ENCODE data around the gene RRBP1.

RRBP1 gene

DNA sequence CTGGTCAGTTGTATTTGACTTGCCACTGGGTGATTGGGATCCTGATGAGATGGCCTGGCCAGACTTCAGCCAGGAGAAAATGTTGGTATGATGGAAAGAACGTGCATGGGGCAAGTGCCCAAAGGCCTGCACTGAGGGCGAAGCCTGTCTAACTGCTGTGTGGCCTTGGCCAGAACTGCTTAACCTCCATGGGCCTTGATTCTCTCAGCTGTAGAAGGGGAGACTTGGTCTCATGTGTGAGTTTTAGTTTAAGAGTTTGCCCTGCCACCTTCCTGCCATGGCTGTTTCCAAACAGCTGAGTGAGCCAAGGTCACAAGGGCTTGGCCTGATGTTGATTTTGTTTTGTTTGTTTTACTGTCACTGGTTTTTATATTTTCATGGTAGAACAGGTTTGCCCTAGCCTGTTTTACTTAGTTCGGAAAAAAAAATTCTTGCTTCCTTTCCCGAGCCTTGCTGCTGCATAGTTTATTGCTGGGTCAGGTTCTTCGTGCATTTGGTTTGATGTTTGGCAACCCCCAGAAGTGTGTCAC lies 76.8 kb downstream of the RRBP1 start:
- Mint-ChIP-seq H3K4me1 (ENCODE audit: low read depth) (peaks cover 12% of the 10 kb centered on the region), H3K4me3 (no peak overlapping the region), H3K27me3 (no peaks in the 10 kb centered on the region), H3K27ac (no peak overlapping the region), H3K36me3 (peaks cover 11% of the 10 kb centered on the region), H3K9me3 (ENCODE audit: low read depth) (no peaks in the 10 kb centered on the region)

DNA sequence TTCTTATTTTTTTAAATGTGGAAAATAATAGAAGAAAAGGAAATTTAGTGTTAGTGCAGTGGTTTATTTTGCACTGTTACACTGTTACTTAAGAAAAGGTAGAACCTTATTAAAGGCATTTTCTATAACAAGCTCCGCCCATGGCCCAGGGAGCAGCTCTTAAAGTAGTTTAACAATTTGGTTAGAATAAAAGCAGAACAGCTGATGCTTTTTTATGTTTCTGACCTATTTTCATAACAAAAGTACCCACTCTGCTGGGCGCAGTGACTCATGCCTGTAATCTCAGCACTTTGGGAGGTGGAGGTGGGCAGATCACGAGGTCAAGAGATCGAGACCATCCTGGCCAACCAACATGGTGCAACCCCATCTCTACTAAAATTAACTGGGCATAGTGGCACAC lies 79.5 kb downstream of the RRBP1 start:
- H3K4me1 Mint-ChIP-seq (ENCODE audit: low read depth), result peaks cover 4% of the 10 kb centered on the region
- H3K27me3 Mint-ChIP-seq, result no peaks in the 10 kb centered on the region
- no peak overlapping the region for H3K4me3 Mint-ChIP-seq
- H3K27ac Mint-ChIP-seq, result no peak overlapping the region
- no peaks in the 10 kb centered on the region for H3K9me3 Mint-ChIP-seq (ENCODE audit: low read depth)
- peaks cover 12% of the 10 kb centered on the region for H3K36me3 Mint-ChIP-seq

DNA sequence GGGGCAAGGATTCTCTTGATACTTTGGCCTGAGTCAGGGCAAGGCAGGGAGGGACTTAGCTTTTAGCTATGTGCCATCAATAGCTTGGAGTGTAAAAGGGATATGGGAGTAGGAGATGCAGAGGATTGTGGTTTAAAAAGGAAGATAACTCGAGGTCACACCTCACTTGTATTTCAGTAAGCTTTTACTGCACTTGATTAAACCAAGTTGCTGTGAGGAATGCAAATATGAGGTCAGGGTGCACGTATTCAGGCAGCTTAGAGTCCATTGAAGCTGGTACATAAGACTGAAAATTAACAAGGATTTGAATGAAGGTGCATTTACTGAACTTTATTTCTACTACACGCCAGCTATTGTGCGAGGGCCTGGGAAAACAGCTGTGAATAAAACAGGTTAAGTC lies 80.1 kb downstream of the RRBP1 start:
- Mint-ChIP-seq H3K9me3 (ENCODE audit: low read depth) (no peaks in the 10 kb centered on the region), H3K4me1 (ENCODE audit: low read depth) (peaks cover 6% of the 10 kb centered on the region), H3K27me3 (no peaks in the 10 kb centered on the region), H3K4me3 (no peak overlapping the region), H3K27ac (no peak overlapping the region), H3K36me3 (peaks cover 13% of the 10 kb centered on the region)

DNA sequence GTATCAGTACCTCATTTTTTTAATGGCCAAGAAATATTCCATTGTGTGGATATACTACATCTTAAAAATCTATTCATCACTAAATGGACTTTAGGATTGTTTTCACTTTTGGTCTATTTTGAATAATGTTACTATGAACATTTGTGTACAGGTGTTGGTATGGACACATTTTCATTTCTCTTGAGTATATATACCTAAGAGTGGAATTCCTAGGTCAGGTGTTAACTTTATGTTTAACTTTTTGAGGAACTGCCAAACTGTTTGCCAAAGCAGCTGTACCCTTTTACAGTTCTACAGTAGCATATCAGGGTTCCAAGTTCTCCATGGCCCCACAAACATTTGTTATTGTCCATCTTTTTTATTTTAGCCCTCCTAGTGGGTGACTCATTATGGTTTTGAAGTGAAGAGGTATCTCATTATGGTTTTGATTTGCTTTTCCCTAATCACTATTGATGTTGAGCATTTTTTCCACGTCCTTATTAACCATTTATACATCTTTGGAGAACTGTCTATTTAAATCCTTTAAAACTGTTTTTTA lies 84.0 kb downstream of the RRBP1 start:
- Mint-ChIP-seq H3K27me3 (no peaks in the 10 kb centered on the region), H3K9me3 (ENCODE audit: low read depth) (no peaks in the 10 kb centered on the region), H3K4me1 (ENCODE audit: low read depth) (peaks cover 19% of the 10 kb centered on the region), H3K36me3 (peaks cover 23% of the 10 kb centered on the region), H3K27ac (no peak overlapping the region), H3K4me3 (no peak overlapping the region)

DNA sequence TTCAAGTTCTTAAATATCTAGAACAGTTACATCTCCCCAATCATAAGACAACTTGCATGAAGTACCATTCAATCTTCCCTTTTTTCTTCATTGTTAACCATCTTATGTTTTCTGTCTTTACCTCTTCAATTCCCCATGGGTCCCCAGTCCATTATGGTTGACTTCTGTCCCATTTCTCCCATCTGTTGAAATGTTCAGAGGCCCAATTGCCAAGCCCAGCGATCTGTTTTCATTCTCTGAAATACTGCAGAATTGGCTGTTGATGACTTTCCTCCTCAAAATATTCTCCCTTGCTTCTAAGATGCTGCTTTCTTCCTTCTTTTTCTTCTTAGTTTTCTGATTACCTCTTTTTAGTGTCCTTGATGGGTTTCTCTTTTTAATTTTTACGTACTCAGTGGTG lies 86.2 kb downstream of the RRBP1 start:
- no peaks in the 10 kb centered on the region for H3K27me3 Mint-ChIP-seq
- no peak overlapping the region for H3K27ac Mint-ChIP-seq
- peaks cover 26% of the 10 kb centered on the region for H3K4me1 Mint-ChIP-seq (ENCODE audit: low read depth)
- no peaks in the 10 kb centered on the region for H3K9me3 Mint-ChIP-seq (ENCODE audit: low read depth)
- no peak overlapping the region for H3K4me3 Mint-ChIP-seq
- peaks cover 27% of the 10 kb centered on the region for H3K36me3 Mint-ChIP-seq

DNA sequence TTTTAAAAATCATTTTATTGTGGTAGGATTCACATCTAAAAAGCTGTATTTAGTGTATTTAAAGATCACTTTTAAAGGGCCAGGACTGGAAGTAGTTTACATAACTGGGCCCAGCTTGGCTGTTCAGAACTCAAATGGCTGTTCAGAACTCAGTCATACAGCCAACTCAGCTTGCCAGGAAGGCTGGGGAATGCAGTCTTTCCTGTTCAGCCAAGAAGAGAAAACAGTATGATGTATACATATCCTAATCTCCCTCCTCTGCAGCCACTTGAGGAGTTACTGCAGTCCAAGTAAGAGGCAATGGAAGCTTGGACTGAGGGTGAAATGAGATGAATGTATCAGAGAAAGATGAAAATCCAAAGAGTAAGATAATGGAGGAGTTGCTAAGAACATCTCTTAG lies 87.6 kb downstream of the RRBP1 start:
- Mint-ChIP-seq H3K36me3 (peaks cover 25% of the 10 kb centered on the region), H3K27ac (no peak overlapping the region), H3K4me1 (ENCODE audit: low read depth) (peaks cover 29% of the 10 kb centered on the region), H3K4me3 (no peak overlapping the region), H3K9me3 (ENCODE audit: low read depth) (no peaks in the 10 kb centered on the region), H3K27me3 (no peaks in the 10 kb centered on the region)

DNA sequence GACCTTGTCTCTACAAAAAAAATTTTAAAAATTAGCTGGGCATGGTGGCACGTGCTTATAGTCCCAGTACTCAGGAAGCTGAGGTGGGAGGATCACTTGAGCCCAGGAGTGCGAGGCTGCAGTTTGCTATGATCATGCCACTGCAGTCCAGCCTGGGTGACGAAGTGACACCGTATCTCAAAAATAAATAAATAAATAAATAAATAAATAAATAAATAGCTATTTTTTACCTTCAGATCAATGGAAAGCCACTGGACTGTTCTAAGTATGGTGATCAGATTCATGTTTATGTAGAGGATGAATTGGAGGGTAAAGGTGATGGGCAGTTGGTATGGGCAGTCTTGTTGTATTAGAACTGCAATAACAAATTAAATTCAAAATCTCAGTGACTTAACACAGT lies 88.1 kb downstream of the RRBP1 start:
- no peak overlapping the region for H3K4me3 Mint-ChIP-seq
- H3K4me1 Mint-ChIP-seq (ENCODE audit: low read depth), result peaks cover 30% of the 10 kb centered on the region
- H3K36me3 Mint-ChIP-seq, result peaks cover 25% of the 10 kb centered on the region
- no peaks in the 10 kb centered on the region for H3K9me3 Mint-ChIP-seq (ENCODE audit: low read depth)
- H3K27ac Mint-ChIP-seq, result no peak overlapping the region
- no peaks in the 10 kb centered on the region for H3K27me3 Mint-ChIP-seq

DNA sequence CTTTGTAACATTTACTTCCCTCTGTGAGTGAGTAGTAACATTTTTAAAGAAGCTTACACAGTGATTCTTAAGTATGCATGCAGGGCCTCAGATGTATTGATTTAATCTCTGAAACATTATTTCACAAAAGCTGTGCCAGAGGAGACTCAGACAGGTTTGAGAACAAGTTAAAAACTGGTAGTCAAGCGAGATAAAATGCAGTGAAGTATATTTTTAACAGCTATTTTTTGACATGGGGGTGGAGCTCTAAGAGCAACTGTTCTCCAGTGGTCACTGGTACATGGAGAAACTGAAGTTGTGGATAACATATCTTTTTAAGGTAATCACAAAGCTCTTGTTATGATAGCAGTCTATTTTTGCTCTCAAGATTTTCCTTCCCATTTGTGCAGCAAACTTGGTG lies 91.8 kb downstream of the RRBP1 start:
- Mint-ChIP-seq H3K4me3 (no peak overlapping the region), H3K27me3 (no peaks in the 10 kb centered on the region), H3K9me3 (ENCODE audit: low read depth) (no peaks in the 10 kb centered on the region), H3K27ac (no peak overlapping the region), H3K4me1 (ENCODE audit: low read depth) (peaks cover 36% of the 10 kb centered on the region), H3K36me3 (peaks cover 9% of the 10 kb centered on the region)

DNA sequence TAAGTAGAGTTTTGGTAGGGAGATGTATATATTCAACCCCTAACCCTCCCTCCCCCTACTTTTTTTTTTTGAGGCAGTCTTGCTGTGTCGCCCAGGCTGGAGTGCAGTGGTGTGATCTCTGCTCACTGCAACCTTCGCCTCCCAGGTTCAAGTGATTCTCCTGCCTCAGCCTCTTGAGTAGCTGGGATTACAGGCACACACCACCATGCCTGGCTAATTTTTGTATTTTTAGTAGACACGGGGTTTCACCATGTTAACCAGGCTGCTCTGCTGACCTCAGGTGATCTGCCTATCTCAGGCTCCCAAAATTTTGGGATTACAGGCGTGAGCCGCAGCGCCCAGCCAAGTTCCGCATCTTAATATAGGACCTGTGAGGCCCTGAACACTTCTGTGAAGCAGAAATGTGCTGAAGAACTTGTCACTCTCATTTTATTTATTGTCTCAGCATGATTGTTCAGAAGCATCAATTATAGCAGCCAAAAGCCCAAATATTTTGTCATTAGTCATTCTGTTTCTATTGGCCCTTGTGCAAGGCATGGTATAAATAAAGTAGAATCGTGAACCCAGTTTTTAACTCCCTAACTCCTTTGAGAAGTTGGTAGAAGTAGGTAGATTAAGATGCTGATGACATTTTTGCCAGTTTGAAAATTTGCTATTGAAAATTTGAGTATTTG lies 92.7 kb downstream of the RRBP1 start:
- Mint-ChIP-seq H3K27me3 (no peaks in the 10 kb centered on the region), H3K4me1 (ENCODE audit: low read depth) (peaks cover 36% of the 10 kb centered on the region), H3K27ac (no peak overlapping the region), H3K4me3 (no peak overlapping the region), H3K36me3 (peaks cover 6% of the 10 kb centered on the region), H3K9me3 (ENCODE audit: low read depth) (no peaks in the 10 kb centered on the region)

DNA sequence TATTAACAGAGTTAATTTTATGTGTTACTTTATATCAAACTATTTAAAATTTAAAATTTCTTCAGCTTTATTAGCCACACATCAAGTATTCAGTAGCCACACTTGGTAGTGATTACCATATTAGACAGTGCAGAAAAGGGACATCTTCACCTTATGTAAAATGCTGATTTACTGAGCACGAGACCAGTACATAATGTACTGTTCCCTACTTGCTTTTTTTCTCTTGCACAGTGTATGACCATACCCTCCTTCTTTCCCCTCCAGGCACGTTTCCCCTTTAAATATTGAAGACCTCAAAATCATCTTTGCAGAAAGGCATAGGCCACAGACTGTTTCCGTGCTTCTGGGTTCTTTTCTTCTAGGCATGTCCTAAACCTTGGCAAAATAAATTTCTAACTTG lies 94.2 kb downstream of the RRBP1 start:
- Mint-ChIP-seq H3K27me3 (no peaks in the 10 kb centered on the region), H3K4me1 (ENCODE audit: low read depth) (peaks cover 30% of the 10 kb centered on the region), H3K9me3 (ENCODE audit: low read depth) (no peaks in the 10 kb centered on the region), H3K4me3 (no peak overlapping the region), H3K27ac (no peak overlapping the region), H3K36me3 (peaks cover 8% of the 10 kb centered on the region)

DNA sequence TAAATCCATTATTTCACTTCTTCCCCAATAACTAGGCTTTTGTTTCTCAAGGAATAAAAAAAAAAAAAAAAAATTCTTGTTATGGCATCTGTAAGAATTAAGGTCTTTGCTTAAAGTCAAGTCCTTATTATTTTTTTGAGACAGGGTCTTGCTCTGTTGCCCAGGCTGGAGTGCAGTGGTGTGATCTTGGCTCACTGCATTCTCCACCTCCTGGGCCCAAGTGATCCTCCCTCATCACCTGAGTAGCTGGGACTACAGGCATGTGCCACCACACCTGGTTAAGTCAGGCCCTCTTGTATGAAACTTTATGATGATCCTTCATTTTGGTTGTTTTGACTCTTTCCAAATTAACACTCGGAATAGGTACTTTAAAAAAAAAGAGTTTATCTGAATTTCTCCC lies 94.9 kb downstream of the RRBP1 start:
- no peak overlapping the region for H3K4me3 Mint-ChIP-seq
- H3K4me1 Mint-ChIP-seq (ENCODE audit: low read depth), result peaks cover 32% of the 10 kb centered on the region
- H3K9me3 Mint-ChIP-seq (ENCODE audit: low read depth), result no peaks in the 10 kb centered on the region
- no peaks in the 10 kb centered on the region for H3K27me3 Mint-ChIP-seq
- peaks cover 12% of the 10 kb centered on the region for H3K36me3 Mint-ChIP-seq
- no peak overlapping the region for H3K27ac Mint-ChIP-seq

DNA sequence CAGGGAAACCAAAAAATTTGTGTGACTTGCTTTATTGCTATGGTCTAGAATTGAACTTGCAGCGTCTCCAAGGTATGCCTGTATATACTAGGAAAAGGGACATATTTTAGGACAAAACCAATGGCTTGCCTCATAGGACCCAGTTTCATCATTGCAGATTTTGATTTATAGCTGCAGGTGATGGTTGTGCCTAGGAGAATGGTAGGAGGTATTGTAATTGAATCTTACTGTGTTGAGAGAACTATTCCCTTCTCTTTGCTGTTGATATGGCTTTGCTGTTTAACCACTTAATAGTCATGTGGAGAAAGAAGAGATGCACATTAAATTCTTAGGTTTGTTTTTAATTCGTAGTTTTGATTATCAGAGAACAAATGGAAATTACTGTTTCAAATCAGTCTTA lies 95.8 kb downstream of the RRBP1 start:
- Mint-ChIP-seq H3K27me3 (no peaks in the 10 kb centered on the region), H3K27ac (no peak overlapping the region), H3K4me3 (no peak overlapping the region), H3K4me1 (ENCODE audit: low read depth) (peaks cover 31% of the 10 kb centered on the region), H3K9me3 (ENCODE audit: low read depth) (no peaks in the 10 kb centered on the region), H3K36me3 (peaks cover 8% of the 10 kb centered on the region)

DNA sequence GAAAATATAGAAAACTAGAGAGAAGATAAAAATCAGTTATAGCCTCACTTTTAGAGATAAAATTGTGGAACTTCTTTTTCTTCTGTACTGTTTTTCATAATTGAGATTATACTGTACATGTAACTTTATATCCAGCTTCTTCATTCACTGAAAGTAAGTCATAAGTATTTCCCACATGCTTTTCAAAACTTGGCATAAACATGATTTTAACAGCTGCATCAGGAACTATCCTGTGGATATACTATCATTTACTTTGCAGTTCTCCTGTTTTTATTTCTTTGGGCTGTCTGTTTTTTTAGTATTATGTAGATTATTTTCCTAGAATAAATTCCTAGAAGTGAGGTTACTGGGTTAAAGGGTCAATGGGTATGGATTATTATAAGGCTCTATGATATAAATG lies 97.4 kb downstream of the RRBP1 start:
- H3K4me1 Mint-ChIP-seq (ENCODE audit: low read depth), result peaks cover 33% of the 10 kb centered on the region
- H3K9me3 Mint-ChIP-seq (ENCODE audit: low read depth), result no peaks in the 10 kb centered on the region
- H3K27me3 Mint-ChIP-seq, result no peaks in the 10 kb centered on the region
- no peak overlapping the region for H3K27ac Mint-ChIP-seq
- no peak overlapping the region for H3K4me3 Mint-ChIP-seq
- peaks cover 11% of the 10 kb centered on the region for H3K36me3 Mint-ChIP-seq

DNA sequence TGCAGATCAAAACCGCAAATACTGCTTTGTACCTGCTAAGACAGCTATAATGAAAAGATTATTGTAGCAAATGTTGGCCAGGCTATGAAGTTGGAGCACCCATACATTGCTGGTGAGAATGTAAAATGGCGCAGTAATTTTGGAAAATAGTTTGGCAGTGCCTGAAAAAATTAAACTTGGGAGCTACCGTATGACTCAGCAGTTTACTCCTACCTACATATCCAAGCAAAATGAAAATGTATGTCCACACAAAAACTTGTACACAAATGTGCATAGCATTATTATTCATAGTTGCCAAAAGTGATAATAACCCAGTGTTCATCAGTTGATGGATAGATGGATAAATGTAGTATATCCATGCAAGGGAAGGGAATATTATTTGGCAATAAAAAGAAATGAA lies 98.9 kb downstream of the RRBP1 start:
- peaks cover 32% of the 10 kb centered on the region for H3K4me1 Mint-ChIP-seq (ENCODE audit: low read depth)

DNA sequence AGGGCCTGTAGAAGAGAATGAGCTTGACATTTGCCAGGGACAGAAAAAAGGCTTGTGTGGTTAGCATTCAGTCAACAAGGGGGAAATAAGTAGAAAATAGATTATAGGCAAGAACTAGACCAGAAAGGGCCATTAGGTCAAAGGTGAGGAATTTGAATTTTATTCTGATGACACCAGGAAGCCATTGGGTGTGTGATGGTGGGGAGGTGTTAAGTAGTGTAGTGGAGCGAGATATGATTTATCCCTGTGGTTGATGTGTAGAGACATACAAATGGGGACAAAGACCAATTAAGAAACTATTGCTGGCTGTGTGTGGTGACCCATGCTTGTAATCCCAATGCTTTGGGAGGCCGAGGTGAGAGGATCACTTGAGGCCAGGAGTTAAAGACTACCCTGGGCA lies 101.1 kb downstream of the RRBP1 start:
- H3K36me3 Mint-ChIP-seq, result peaks cover 9% of the 10 kb centered on the region
- H3K4me1 Mint-ChIP-seq (ENCODE audit: low read depth), result peaks cover 21% of the 10 kb centered on the region
- no peaks in the 10 kb centered on the region for H3K9me3 Mint-ChIP-seq (ENCODE audit: low read depth)
- H3K27me3 Mint-ChIP-seq, result no peaks in the 10 kb centered on the region
- no peak overlapping the region for H3K4me3 Mint-ChIP-seq
- no peak overlapping the region for H3K27ac Mint-ChIP-seq

More for the DNA sequence above, 98.9 kb downstream of the RRBP1 start:
- Mint-ChIP-seq H3K27ac (no peak overlapping the region), H3K36me3 (peaks cover 11% of the 10 kb centered on the region), H3K9me3 (ENCODE audit: low read depth) (no peaks in the 10 kb centered on the region), H3K27me3 (no peaks in the 10 kb centered on the region), H3K4me3 (no peak overlapping the region)
